Measurements from ENCODE around the gene SLAMF7.
"Not testable (repeated sequence)": the region's sequence is repeated elsewhere in the genome, so short reads cannot be mapped to it uniquely, and the experiment has no call there.

Gene SLAMF7

DNA sequence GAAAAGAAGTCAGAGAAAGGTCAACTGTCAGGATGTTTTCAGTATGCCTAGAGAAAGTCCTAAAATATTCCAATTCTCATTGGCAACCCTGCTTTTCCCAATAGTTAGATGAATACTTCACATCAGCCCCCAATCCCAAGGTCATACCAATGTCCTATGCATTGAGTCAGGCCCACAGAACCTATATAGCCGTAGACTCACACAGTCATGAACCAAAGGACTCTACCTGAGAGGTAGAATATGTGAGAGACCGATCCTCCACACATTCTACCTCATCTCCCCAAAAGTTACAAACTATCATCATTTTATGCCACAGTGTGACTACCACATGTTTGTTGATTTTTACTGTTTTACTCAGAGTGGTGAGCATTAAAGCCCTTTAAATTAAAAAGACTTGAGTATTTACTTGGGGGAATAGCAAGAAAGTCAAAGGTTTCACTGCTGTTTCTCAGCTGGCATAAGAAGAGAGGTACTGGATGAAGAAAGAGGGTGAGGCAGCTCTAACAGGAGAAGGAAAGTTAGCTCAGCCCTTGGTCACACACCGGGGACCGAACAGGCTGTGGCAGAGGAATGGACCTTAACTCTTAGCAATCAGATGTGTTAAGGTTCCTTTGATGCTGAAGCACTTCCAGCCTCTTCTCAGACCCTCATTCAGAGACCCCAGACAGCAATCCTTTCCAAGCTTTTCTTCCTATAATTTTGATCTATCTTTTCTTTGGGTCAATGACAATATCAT is 28.4 kb upstream of the SLAMF7 start:
- H3K4me1 ChIP-seq (ENCODE audit: insufficient read depth, low read length), result no peaks in the 10 kb centered on the region
- 95% methylated on average over 3 of the region's 4 CpGs for WGBS

DNA sequence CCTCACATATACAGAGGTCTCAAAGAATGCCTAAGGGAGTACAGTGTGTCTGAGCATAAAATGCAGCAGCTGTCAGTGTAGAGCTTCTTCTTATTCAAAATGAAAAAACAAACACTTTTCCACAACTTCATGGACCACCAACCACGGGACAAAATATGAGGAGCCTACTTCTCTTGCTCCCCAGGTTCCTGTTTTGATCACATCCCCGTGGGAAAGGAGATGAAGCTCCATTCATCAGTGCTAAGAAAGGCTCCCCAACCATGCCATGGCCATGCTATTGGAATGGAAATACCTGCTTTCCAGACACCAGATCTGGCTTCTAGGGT is 27.8 kb upstream of the SLAMF7 start:
- Histone ChIP-seq H3K27ac (ENCODE audit: low read depth, low read length) (no peak overlapping the region), H3K9ac (ENCODE audit: low read depth, low read length) (no peak overlapping the region), H3K4me1 (ENCODE audit: insufficient read depth, low read length) (no peaks in the 10 kb centered on the region), H3K27me3 (ENCODE audit: insufficient read depth, low read length) (no peaks in the 10 kb centered on the region), H3K9me3 (ENCODE audit: insufficient read depth, low read depth, low read length) (no peaks in the 10 kb centered on the region), H3K4me3 (ENCODE audit: low read length) (no peak overlapping the region), H3K36me3 (ENCODE audit: insufficient read depth, low read length) (no peaks in the 10 kb centered on the region)
- WGBS, result 86% methylated on average over 2 of the region's 2 CpGs

More for the DNA sequence above, 28.4 kb upstream of the SLAMF7 start:
- Histone ChIP-seq H3K36me3 (ENCODE audit: insufficient read depth, low read length) (no peaks in the 10 kb centered on the region), H3K4me3 (ENCODE audit: low read length) (no peak overlapping the region), H3K9me3 (ENCODE audit: insufficient read depth, low read depth, low read length) (no peaks in the 10 kb centered on the region), H3K9ac (ENCODE audit: low read depth, low read length) (no peak overlapping the region), H3K27ac (ENCODE audit: low read depth, low read length) (no peak overlapping the region), H3K27me3 (ENCODE audit: insufficient read depth, low read length) (no peaks in the 10 kb centered on the region)

DNA sequence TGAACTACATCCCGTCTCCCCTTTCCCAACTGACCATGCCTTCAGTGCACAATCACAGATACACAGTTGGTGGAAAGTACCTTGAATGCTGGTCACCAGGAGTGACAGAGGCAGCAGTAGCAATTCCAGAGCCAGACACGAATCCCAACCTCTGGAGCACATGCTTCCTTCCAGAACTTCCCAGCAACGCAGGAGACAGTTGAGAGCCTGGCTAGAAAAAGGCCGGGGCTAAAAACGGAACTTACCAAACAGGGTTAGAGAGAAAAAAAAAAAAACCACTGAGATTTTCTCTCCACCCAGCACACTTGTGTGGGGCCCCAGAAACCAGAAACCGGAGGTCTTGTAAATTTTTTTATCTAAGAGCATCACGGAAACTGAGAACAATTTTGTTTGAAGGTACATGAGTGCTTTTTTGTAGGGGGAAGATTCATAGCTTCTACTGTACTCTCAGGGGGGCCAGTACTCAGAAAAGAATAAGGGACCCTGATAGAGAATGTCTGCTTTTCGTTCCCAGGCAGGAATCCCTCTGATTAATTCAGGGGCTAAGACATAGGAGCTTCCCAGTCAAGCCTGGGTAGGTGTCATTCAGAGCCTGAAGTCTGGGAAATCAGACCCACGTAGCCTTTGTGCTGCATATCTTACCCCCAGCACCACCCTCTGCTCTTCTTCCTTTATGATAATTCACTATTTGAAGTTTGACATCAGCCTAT is 27.3 kb upstream of the SLAMF7 start, which contains the start of gene CD48:
CD48 (minus strand) TSS at position 221 of the 710 bp plus-strand sequence; CDS start at position 162, 59 bp downstream.
- Histone ChIP-seq H3K9ac (ENCODE audit: low read depth, low read length) (no peak within 1 kb of the TSS), H3K4me1 (ENCODE audit: insufficient read depth, low read length) (no peaks in the 10 kb centered on the region), H3K36me3 (ENCODE audit: insufficient read depth, low read length) (no peaks in the 10 kb centered on the region), H3K27me3 (ENCODE audit: insufficient read depth, low read length) (no peaks in the 10 kb centered on the region), H3K27ac (ENCODE audit: low read depth, low read length) (no peak within 1 kb of the TSS), H3K9me3 (ENCODE audit: insufficient read depth, low read depth, low read length) (no peaks in the 10 kb centered on the region), H3K4me3 (ENCODE audit: low read length) (no peak within 1 kb of the TSS)
- 88% methylated on average over 9 of the region's 9 CpGs for WGBS

DNA sequence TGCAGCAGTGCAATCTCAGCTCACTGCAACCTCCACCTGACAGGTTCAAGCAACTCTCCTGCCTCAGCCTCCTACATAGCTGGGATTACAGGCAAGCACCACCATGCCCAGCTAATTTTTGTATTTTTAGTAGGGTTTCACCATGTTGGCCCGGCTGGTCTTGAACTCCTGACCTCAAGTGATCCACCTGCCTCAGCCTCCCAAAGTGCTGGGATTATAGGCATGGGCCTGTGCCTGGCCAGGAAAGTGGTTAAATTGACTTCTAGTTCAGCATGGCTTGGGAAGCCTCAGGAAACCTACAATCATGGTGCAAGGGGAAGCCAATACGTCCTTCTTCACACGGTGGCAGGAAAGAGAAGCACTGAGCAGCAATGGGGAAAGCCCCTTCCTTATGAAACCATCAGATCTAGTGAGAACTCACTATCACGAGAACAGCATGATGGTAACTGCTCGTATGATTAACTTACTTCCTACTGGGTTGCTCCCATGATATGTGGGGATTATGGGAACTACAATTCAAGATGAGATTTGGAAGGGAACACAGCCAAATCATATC is 26.4 kb upstream of the SLAMF7 start:
- H3K4me3 ChIP-seq (ENCODE audit: low read length); H3K9ac ChIP-seq (ENCODE audit: low read depth, low read length); H3K36me3 ChIP-seq (ENCODE audit: insufficient read depth, low read length); H3K27ac ChIP-seq (ENCODE audit: low read depth, low read length); H3K9me3 ChIP-seq (ENCODE audit: insufficient read depth, low read depth, low read length); H3K27me3 ChIP-seq (ENCODE audit: insufficient read depth, low read length); H3K4me1 ChIP-seq (ENCODE audit: insufficient read depth, low read length): not testable (repeated sequence)
- WGBS, result 92% methylated on average over 5 of the region's 5 CpGs

DNA sequence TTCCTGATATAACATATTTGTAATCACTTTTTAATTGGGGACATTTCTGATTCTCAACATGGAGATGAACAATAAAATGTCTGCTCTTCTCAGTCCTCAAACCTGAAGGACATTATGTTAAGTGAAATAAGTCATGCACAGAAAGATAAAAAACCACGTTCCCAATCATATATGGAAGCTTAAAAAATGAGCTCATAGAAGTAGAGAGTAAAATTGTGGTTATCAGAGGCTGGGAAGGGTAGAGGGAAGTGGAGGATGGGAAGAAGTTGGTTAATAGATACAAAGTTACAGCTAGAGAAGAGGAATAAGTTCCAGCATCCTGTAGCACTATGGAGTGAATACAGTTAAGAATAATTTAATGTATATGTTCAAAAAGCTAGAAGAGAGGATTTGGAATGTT is 25.9 kb upstream of the SLAMF7 start:
- no peak overlapping the region for H3K4me3 ChIP-seq (ENCODE audit: low read length)
- H3K4me1 ChIP-seq (ENCODE audit: insufficient read depth, low read length), result no peaks in the 10 kb centered on the region
- no peak overlapping the region for H3K27ac ChIP-seq (ENCODE audit: low read depth, low read length)
- no peaks in the 10 kb centered on the region for H3K27me3 ChIP-seq (ENCODE audit: insufficient read depth, low read length)
- H3K36me3 ChIP-seq (ENCODE audit: insufficient read depth, low read length), result no peaks in the 10 kb centered on the region
- no peak overlapping the region for H3K9ac ChIP-seq (ENCODE audit: low read depth, low read length)
- WGBS, result 100% methylated on average over 1 of the region's 1 CpG
- H3K9me3 ChIP-seq (ENCODE audit: insufficient read depth, low read depth, low read length), result no peaks in the 10 kb centered on the region

DNA sequence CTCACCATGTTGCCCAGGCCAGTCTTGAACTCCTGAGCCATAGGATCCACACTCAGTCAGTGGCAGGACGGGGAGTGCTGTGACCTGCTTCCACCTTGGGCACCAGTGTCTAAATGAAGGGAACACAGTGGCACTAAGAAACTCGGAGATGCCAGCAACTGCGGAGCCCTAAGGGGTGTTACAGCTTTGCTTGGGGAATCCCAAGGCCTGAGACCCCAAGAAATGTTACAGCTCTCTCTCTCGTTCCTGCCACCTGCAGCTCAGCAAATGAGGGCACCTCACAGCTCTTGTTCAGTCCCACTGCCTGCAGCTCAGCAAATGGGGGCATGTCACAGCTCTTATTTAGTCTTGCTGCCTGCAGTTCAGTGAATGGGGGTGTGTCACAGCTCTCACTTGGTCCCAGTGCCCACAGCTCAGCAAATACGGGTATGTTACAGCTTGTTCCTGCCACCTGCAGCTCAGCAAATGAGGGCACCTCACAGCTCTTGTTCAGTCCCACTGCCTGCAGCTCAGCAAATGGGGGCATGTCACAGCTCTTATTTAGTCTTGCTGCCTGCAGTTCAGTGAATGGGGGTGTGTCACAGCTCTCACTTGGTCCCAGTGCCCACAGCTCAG is 24.9 kb upstream of the SLAMF7 start:
- H3K9me3 ChIP-seq (ENCODE audit: insufficient read depth, low read depth, low read length); H3K36me3 ChIP-seq (ENCODE audit: insufficient read depth, low read length); H3K27me3 ChIP-seq (ENCODE audit: insufficient read depth, low read length); H3K4me1 ChIP-seq (ENCODE audit: insufficient read depth, low read length); H3K9ac ChIP-seq (ENCODE audit: low read depth, low read length); H3K27ac ChIP-seq (ENCODE audit: low read depth, low read length); H3K4me3 ChIP-seq (ENCODE audit: low read length): not testable (repeated sequence)
- 88% methylated on average over 4 of the region's 5 CpGs for WGBS

DNA sequence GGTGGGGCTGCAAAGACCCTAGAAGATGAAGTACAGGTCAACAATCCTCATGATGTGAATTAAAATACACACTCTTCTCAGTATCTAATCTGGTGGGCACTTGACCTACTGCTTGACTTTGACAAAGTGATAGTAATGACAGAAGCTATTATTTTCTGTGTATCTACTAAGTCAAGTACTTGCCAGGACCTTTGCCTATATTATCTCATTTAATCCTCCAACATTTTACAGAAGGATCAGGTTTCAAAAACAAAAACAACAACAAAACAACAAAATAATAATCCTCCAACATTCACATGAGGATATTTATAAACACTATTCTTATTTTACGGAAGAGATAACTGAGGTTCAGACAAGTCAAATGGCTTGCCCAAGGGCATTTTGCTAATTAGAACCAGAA is 23.0 kb upstream of the SLAMF7 start:
- Histone ChIP-seq H3K27ac (ENCODE audit: low read depth, low read length) (no peak overlapping the region), H3K4me3 (ENCODE audit: low read length) (no peak overlapping the region), H3K9ac (ENCODE audit: low read depth, low read length) (no peak overlapping the region), H3K36me3 (ENCODE audit: insufficient read depth, low read length) (no peaks in the 10 kb centered on the region), H3K27me3 (ENCODE audit: insufficient read depth, low read length) (no peaks in the 10 kb centered on the region), H3K4me1 (ENCODE audit: insufficient read depth, low read length) (no peaks in the 10 kb centered on the region), H3K9me3 (ENCODE audit: insufficient read depth, low read depth, low read length) (no peaks in the 10 kb centered on the region; the same call in 1 of the 2 replicates)
- WGBS, result 97% methylated on average over 1 of the region's 1 CpG

DNA sequence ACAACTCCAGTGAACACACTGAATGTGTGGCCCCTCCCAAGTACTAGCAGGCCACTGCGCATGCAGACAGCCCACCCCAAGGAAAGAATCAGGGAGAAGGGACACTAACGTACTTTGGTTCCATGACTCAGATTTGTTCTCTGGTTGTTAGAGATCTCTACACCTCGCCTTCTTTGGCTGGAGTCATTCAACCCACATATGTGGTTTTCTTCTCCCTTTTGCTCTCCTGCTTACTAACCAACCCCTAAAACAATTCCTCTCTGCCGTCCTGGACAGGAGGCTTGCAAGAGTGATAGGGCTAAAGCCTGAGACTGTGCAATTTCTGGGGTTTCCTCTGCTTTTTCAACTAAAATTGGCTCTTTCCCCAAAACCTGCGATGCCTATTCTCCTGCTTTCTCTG is 21.7 kb upstream of the SLAMF7 start:
- no peak overlapping the region for H3K27ac ChIP-seq (ENCODE audit: low read depth, low read length)
- H3K36me3 ChIP-seq (ENCODE audit: insufficient read depth, low read length), result no peaks in the 10 kb centered on the region
- H3K27me3 ChIP-seq (ENCODE audit: insufficient read depth, low read length), result no peaks in the 10 kb centered on the region
- H3K4me1 ChIP-seq (ENCODE audit: insufficient read depth, low read length), result no peaks in the 10 kb centered on the region
- peaks cover 5% of the 10 kb centered on the region; the same call in 1 of the 2 replicates for H3K9me3 ChIP-seq (ENCODE audit: insufficient read depth, low read depth, low read length)
- H3K4me3 ChIP-seq (ENCODE audit: low read length), result no peak overlapping the region
- no peak overlapping the region for H3K9ac ChIP-seq (ENCODE audit: low read depth, low read length)
- 91% methylated on average over 5 of the region's 5 CpGs for WGBS

DNA sequence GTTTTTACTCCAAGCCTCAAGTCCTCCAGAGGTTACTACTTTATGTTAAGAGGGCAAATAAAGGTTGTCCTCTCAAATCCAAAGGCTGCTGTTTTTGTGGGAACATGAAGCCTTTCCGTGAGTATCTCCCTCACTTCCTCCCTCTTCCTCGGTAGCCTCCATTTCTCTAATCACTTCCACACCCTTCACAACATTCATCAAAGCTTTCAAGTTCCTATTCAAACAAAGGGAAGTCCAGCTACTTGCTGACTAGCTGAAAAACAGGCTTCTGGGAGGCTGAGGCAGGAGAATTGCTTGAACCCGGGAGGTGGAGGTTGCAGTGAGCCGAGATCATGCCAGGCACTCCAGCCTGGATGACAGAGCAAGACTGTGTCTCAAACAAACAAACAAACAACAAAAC is 20.8 kb upstream of the SLAMF7 start:
- Histone ChIP-seq H3K4me1 (ENCODE audit: insufficient read depth, low read length) (peaks cover 4% of the 10 kb centered on the region), H3K9ac (ENCODE audit: low read depth, low read length) (no peak overlapping the region), H3K9me3 (ENCODE audit: insufficient read depth, low read depth, low read length) (peaks cover 5% of the 10 kb centered on the region; the same call in 1 of the 2 replicates), H3K4me3 (ENCODE audit: low read length) (no peak overlapping the region), H3K27me3 (ENCODE audit: insufficient read depth, low read length) (no peaks in the 10 kb centered on the region), H3K27ac (ENCODE audit: low read depth, low read length) (no peak overlapping the region), H3K36me3 (ENCODE audit: insufficient read depth, low read length) (no peaks in the 10 kb centered on the region)
- WGBS, result 91% methylated on average over 4 of the region's 4 CpGs

DNA sequence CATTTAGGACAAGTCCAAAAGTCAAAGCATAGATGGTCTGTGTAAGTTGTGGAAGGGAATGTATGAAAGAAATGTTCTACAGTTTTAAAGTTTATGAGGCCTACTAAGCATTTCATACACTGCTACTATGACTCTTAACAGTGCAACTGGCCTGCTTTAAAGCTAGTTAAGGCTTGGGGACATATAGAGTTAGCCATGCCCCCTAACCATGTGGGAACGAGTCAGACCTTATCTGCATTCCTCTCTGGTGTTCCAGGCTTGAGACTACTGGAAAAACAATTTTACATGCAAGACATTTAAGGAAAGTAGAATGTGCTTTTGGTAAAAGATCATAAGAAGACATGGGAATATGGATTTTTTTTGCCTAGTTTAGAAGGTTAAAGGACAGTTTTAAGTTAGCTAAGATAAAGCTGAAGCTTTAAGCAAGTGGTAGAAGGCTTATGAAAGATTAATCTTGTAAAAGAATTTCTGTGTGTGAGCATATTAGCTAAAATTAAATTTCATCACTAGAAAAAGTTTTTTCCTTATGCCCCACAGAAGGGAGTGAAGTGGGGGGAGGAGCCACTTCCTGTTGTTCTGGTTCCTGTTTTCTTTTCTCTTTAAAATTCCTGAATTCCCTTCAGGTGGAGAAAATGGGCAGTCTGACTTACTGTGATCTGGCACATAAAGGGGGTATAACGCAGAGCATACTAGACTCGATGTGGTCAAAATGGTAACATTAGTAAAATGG is 18.5 kb upstream of the SLAMF7 start:
- H3K27me3 ChIP-seq (ENCODE audit: insufficient read depth, low read length), result no peaks in the 10 kb centered on the region
- no peak overlapping the region for H3K4me3 ChIP-seq (ENCODE audit: low read length)
- H3K27ac ChIP-seq (ENCODE audit: low read depth, low read length), result no peak overlapping the region
- 98% methylated on average over 3 of the region's 3 CpGs for WGBS
- peaks cover 5% of the 10 kb centered on the region; the same call in 1 of the 2 replicates for H3K9me3 ChIP-seq (ENCODE audit: insufficient read depth, low read depth, low read length)
- H3K4me1 ChIP-seq (ENCODE audit: insufficient read depth, low read length), result peaks cover 14% of the 10 kb centered on the region
- H3K9ac ChIP-seq (ENCODE audit: low read depth, low read length), result no peak overlapping the region
- H3K36me3 ChIP-seq (ENCODE audit: insufficient read depth, low read length), result no peaks in the 10 kb centered on the region

DNA sequence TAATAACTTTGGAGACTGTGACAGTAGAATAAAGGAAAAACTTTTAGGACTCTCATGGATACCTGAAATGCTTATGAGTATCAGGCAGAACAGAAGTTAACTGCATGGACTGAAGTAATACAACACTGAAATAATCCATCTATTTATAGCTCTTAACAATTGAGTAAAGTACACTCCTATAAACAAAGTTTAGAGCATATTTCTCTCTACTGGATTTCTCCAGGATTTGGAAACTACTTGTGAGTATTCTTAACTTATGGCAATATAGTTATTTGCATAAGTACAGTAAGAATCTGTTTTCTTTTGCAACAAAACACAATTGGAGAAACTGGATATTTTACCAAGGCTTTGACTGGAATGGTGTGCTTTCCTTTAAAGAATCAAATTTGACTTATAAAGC is 17.6 kb upstream of the SLAMF7 start:
- H3K9me3 ChIP-seq (ENCODE audit: insufficient read depth, low read depth, low read length), result peaks cover 5% of the 10 kb centered on the region; the same call in 1 of the 2 replicates
- no peak overlapping the region for H3K9ac ChIP-seq (ENCODE audit: low read depth, low read length)
- H3K36me3 ChIP-seq (ENCODE audit: insufficient read depth, low read length), result no peaks in the 10 kb centered on the region
- peaks cover 24% of the 10 kb centered on the region for H3K4me1 ChIP-seq (ENCODE audit: insufficient read depth, low read length)
- H3K27ac ChIP-seq (ENCODE audit: low read depth, low read length), result no peak overlapping the region
- H3K27me3 ChIP-seq (ENCODE audit: insufficient read depth, low read length), result no peaks in the 10 kb centered on the region
- no peak overlapping the region for H3K4me3 ChIP-seq (ENCODE audit: low read length)

Data from HUES64 (cell line).